A549 (cell line): ENCODE data around the gene TXNL4A. TPM values are rescaled to one million over a fixed set of nuclear protein-coding genes. Genes with fewer than 3 reads are reported as not detected.

ENCODE experiments used
- ATAC-seq, 2 experiments: fragments of 200-7000 bp in 1 of 2; fragments of >200 bp in 1 of 2; cut with Nextera tagmentation in 1 of 2; cut with Tn5 transposase in 1 of 2; 3 replicates each; pipeline versions ENCODE4 v1.8.0 to v1.9.1; 2018 to 2020; ENCODE audit warnings: mild to moderate bottlenecking in 1 of 2, moderate library complexity in 1 of 2
- CTCF ChIA-PET: fragments of 300-600 bp; sonication (Branson Sonifier 250); formaldehyde crosslinking; extraction: SDS; loops from one replicate; lab custom pipeline; 2021; ENCODE audit warnings: antibody characterized with exemption, inconsistent platforms; lab: Yijun Ruan, JAX
- POLR2A ChIA-PET: fragments of 350-600 bp; formaldehyde crosslinking; extraction: SDS; loops from one replicate; lab custom pipeline; 2021; ENCODE audit warnings: antibody characterized with exemption, inconsistent platforms; lab: Yijun Ruan, JAX
- DNase-seq, 2 experiments: peaks; one replicate each; pipeline versions ENCODE4 v3.0.0 to v3.0.0-alpha.2; 2011 to 2016; ENCODE audit warnings: low read depth in 1 of 2, low spot score in 1 of 2
- FAIRE-seq: peaks from 2 replicates; lab custom pipeline; 2011; peaks lifted over from hg19 to GRCh38; lab: Jason Lieb, UNC
- H3K27ac ChIP-seq, 2 experiments: fragments of >200 bp; sonication (Bioruptor Twin); formaldehyde crosslinking; 3 replicates each; pipeline ENCODE4 v1.5.1; 2016 to 2017
- H3K4me1 ChIP-seq: fragments of >200 bp; sonication (Bioruptor Twin); formaldehyde crosslinking; 3 replicates; pipeline ENCODE4 v1.6.1; 2016
- H3K4me2 ChIP-seq: fragments of >200 bp; sonication (Bioruptor Twin); formaldehyde crosslinking; 3 replicates; pipeline ENCODE4 v1.6.1; 2016
- H3K4me3 ChIP-seq: fragments of >200 bp; sonication (Bioruptor Twin); formaldehyde crosslinking; 3 replicates; pipeline ENCODE4 v1.5.1; 2016
- H3K9me3 ChIP-seq: fragments of >200 bp; sonication (Bioruptor Twin); formaldehyde crosslinking; 3 replicates; pipeline ENCODE4 v1.6.1; 2016
- ATOH8 ChIP-seq: fragments of 250-450 bp; sonication (Bioruptor Pico); IDR thresholded peaks from 2 replicates; pipeline ENCODE4 v1.5.0; 2020; ENCODE audit warnings: low read depth, mild to moderate bottlenecking, moderate library complexity
- BCL3 ChIP-seq: fragments of >200 bp; sonication (Bioruptor Twin); formaldehyde crosslinking; IDR thresholded peaks from 3 replicates; pipeline ENCODE4 v1.6.1; 2016
- CBX2 ChIP-seq: fragments of 200-600 bp; sonication (generic); IDR thresholded peaks from 2 replicates; pipeline ENCODE4 v1.6.1; 2016; ENCODE audit warnings: low read depth, mild to moderate bottlenecking, borderline replicate concordance
- EHMT2 ChIP-seq: fragments of 200-600 bp; sonication (generic); IDR thresholded peaks from 2 replicates; pipeline ENCODE4 v1.6.1; 2016; ENCODE audit warnings: antibody characterized with exemption, low read depth, mild to moderate bottlenecking, moderate library complexity
- ESRRA ChIP-seq: fragments of 150-350 bp; IDR thresholded peaks from 2 replicates; pipeline ENCODE4 v1.6.1; 2014; ENCODE audit warnings: mild to moderate bottlenecking, low read length, borderline replicate concordance
- HMGXB4 ChIP-seq: fragments of 250-450 bp; sonication (Bioruptor Pico); IDR thresholded peaks from 2 replicates; pipeline ENCODE4 v1.5.0; 2021; ENCODE audit warnings: mild to moderate bottlenecking, moderate library complexity, borderline replicate concordance
- HOXB5 ChIP-seq: fragments of 250-450 bp; sonication (Bioruptor Pico); IDR thresholded peaks from 2 replicates; pipeline ENCODE4 v1.5.0; 2020; ENCODE audit warnings: mild to moderate bottlenecking, moderate library complexity
- JUN ChIP-seq, 2 experiments: fragments of >200 bp; sonication (Bioruptor Twin); formaldehyde crosslinking; IDR thresholded peaks; 2 replicates in 1 of 2; 3 replicates in 1 of 2; pipeline ENCODE4 v1.6.1; 2016 to 2017
- NFE2L2 ChIP-seq: fragments of 150-350 bp; conservative IDR thresholded peaks from 2 replicates; pipeline ENCODE4 v1.6.1; 2014; ENCODE audit warnings: low read length
- RARB ChIP-seq: fragments of 250-450 bp; sonication (Bioruptor Pico); IDR thresholded peaks from 2 replicates; pipeline ENCODE4 v1.8.0; 2021; ENCODE audit warnings: mild to moderate bottlenecking, moderate library complexity
- RNF2 ChIP-seq: fragments of 200-600 bp; sonication (generic); IDR thresholded peaks from 2 replicates; pipeline ENCODE4 v1.6.1; 2016; ENCODE audit warnings: low read depth, mild to moderate bottlenecking, antibody characterized with exemption, moderate library complexity, borderline replicate concordance
- SMC3 ChIP-seq: fragments of >200 bp; sonication (Bioruptor Twin); formaldehyde crosslinking; IDR thresholded peaks from 3 replicates; pipeline ENCODE4 v1.6.1; 2018; ENCODE audit warnings: inconsistent platforms
- TP53 ChIP-seq: fragments of 250-450 bp; sonication (Bioruptor Pico); IDR thresholded peaks from 2 replicates; pipeline ENCODE4 v1.5.0; 2021; ENCODE audit warnings: mild to moderate bottlenecking, moderate library complexity
- ZC3H11A ChIP-seq: fragments of 450-650 bp; IDR thresholded peaks from 2 replicates; pipeline ENCODE4 v1.6.1; 2014; ENCODE audit warnings: antibody characterized with exemption, mild to moderate bottlenecking
- ZFP36 ChIP-seq: fragments of 450-650 bp; IDR thresholded peaks from 2 replicates; pipeline ENCODE4 v1.6.1; 2014; ENCODE audit warnings: borderline replicate concordance; ENCODE audit not compliant: partially characterized antibody
- WGBS: methylation state at CpG from one replicate; pipeline ENCODE4 v1.1.6; 2017; ENCODE audit errors: missing lambda C conversion rate; 5-methylcytosine and 5-hydroxymethylcytosine counted together
- polyA plus RNA-seq, 4 experiments: library from polyadenylated mRNA; depleted of rRNA in 3 of 4; stranded (reverse); fragments of >200 nt; fragmentation: RNase III in 1 of 4; extraction: RNeasy Plus Mini Kit Qiagen cat#74134 plus additional on column Dnase treatment in 1 of 4; gene quantifications; 2 replicates in 3 of 4; 3 replicates in 1 of 4; pipeline ENCODE4 v1.2.3, GENCODE V29; 2011 to 2017
- TF ChIP-seq, protein P1 (sequence below): IDR thresholded peaks from 2 replicates; pipeline ENCODE4 v1.6.1; 2012
- TF ChIP-seq, protein P2 (sequence below): fragments of >200 bp; sonication (Bioruptor Twin); formaldehyde crosslinking; IDR thresholded peaks from 3 replicates; pipeline ENCODE4 v1.5.1; 2016
- TF ChIP-seq, protein P3 (sequence below): fragments of 450-650 bp; IDR thresholded peaks from 2 replicates; pipeline ENCODE4 v1.6.1; 2014; ENCODE audit warnings: antibody characterized with exemption

The TXNL4A gene
- polyA plus RNA-seq, 2 of the 4 experiments (the other 2 are of a cell fraction), result 99.6 to 139 TPM

GRCh38 chr18:79924814-79925731 lies 63.3 kb downstream of the TXNL4A start (continued):
- TF ChIP-seq HMGXB4 (CRISPR knock-in tag), result no peak
- TF ChIP-seq ZFP36, result no peak
- TF ChIP-seq CBX2, result no peak
- TF ChIP-seq HOXB5, result no peak
- TF ChIP-seq, protein P1, sequence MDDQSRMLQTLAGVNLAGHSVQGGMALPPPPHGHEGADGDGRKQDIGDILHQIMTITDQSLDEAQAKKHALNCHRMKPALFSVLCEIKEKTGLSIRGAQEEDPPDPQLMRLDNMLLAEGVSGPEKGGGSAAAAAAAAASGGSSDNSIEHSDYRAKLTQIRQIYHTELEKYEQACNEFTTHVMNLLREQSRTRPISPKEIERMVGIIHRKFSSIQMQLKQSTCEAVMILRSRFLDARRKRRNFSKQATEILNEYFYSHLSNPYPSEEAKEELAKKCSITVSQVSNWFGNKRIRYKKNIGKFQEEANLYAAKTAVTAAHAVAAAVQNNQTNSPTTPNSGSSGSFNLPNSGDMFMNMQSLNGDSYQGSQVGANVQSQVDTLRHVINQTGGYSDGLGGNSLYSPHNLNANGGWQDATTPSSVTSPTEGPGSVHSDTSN, result no peak

DNA sequence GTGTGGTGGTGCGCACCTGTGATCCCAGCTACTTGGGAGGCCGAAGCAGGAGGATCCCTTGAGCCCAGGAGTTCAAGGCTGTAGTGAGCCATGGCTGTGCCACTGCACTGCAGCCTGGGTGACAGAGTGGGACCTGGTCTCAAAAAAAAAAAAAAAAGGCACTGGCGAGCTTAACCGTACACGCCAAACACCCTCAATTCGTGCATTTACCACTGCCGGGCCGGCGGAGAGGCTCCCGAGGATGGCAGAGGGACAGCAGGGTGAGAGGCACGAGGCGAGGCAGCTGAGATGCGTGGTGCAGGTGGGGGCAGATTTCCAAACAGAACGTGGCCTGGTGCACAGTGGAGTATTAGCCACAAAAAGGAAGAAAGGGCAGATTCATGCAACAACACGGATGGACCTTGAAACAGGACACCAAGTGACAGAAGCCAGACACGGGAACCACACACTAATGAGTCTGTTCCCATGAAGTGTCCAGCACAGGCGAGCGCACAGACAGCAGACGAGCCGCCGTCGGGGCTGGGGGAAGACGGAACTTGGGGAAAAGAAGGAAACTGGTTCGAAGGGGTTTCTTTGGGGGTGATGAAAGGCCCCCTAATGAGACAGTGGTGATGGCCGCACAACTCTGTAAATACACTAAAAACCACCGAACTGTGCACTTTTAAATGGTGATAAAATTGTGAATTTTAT lies 64.3 kb downstream of the TXNL4A start:
- TF ChIP-seq BCL3 (no peak), CBX2 (no peak), RNF2 (no peak), SMC3 (no peak), ATOH8 (CRISPR knock-in tag) (no peak), HMGXB4 (CRISPR knock-in tag) (no peak)
- TF ChIP-seq, all 56 proteins: peak for 0
- ATAC-seq, result no peak
- Histone ChIP-seq H3K4me1 (no peaks in the 10 kb centered on the region), H3K4me3 (no peak overlapping the region), H3K9me3 (peaks cover 8% of the 10 kb centered on the region; the same call in 1 of the 3 replicates), H3K27ac (no peak overlapping the region), H3K4me2 (no peak overlapping the region)
- ChIA-PET CTCF (interaction anchor here (0.8 kb wide), 1 partner anchor 14 kb away, joined by 3 read pairs; no protein-coding TSS in a partner anchor), POLR2A (no interaction called here)
- FAIRE-seq, result no peak
- WGBS, result 91% methylated on average over 26 of the region's 26 CpGs
- no peak for DNase-seq

DNA sequence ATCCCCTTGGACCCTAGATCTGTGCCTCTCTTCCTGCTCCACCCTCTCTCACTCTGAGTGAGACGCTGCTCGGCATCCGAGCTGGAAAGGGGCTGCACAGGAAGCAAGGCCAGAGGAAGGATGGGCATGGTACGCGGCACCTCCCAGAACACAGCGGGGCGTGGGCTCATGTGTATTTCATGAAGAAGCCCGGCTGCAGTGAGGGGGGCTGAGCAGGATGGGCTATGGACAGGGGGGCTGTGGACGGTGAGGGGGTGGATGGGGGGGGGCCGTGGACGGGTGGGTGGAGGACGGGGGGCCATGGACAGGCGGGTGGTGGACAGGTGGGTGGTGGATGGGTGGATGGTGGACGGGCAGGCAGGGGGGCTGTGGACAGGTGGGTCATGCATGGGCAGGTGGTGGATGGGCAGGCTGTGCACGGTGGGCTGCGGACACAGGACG lies 65.4 kb downstream of the TXNL4A start:
- Histone ChIP-seq H3K27ac (no peak overlapping the region), H3K4me1 (no peaks in the 10 kb centered on the region), H3K9me3 (no peaks in the 10 kb centered on the region), H3K4me2 (no peak overlapping the region), H3K4me3 (no peak overlapping the region)
- WGBS, result 92% methylated on average over 8 of the region's 17 CpGs
- ChIA-PET POLR2A (no interaction called here), CTCF (no interaction called here)
- DNase-seq (no peak), ATAC-seq (no peak), FAIRE-seq (no peak)
- no peak for TF ChIP-seq NFE2L2
- no peak for TF ChIP-seq RARB (CRISPR knock-in tag)
- TF ChIP-seq ATOH8 (CRISPR knock-in tag), result no peak
- TF ChIP-seq TP53 (CRISPR knock-in tag), result no peak
- TF ChIP-seq, protein P2, sequence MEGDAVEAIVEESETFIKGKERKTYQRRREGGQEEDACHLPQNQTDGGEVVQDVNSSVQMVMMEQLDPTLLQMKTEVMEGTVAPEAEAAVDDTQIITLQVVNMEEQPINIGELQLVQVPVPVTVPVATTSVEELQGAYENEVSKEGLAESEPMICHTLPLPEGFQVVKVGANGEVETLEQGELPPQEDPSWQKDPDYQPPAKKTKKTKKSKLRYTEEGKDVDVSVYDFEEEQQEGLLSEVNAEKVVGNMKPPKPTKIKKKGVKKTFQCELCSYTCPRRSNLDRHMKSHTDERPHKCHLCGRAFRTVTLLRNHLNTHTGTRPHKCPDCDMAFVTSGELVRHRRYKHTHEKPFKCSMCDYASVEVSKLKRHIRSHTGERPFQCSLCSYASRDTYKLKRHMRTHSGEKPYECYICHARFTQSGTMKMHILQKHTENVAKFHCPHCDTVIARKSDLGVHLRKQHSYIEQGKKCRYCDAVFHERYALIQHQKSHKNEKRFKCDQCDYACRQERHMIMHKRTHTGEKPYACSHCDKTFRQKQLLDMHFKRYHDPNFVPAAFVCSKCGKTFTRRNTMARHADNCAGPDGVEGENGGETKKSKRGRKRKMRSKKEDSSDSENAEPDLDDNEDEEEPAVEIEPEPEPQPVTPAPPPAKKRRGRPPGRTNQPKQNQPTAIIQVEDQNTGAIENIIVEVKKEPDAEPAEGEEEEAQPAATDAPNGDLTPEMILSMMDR, result no peak
- TF ChIP-seq CBX2, result no peak
- no peak for TF ChIP-seq EHMT2
- TF ChIP-seq JUN (IDR thresholded peaks at IDR 0.05), result no peak
- TF ChIP-seq, protein P3, sequence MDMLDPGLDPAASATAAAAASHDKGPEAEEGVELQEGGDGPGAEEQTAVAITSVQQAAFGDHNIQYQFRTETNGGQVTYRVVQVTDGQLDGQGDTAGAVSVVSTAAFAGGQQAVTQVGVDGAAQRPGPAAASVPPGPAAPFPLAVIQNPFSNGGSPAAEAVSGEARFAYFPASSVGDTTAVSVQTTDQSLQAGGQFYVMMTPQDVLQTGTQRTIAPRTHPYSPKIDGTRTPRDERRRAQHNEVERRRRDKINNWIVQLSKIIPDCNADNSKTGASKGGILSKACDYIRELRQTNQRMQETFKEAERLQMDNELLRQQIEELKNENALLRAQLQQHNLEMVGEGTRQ, result no peak
- TF ChIP-seq ESRRA, result no peak
- TF ChIP-seq ZC3H11A, result no peak
- no peak for TF ChIP-seq RNF2
